GM12801 (cell line): Measurements from ENCODE around the gene CCDC91.

ENCODE experiments used
- TF ChIP-seq, protein P1 (sequence below): IDR thresholded peaks from one replicate; pipeline ENCODE4 v1.5.1; 2011; ENCODE audit warnings: control low read depth; ENCODE audit not compliant: insufficient read length; ENCODE audit errors: extremely low read depth

Gene CCDC91

DNA sequence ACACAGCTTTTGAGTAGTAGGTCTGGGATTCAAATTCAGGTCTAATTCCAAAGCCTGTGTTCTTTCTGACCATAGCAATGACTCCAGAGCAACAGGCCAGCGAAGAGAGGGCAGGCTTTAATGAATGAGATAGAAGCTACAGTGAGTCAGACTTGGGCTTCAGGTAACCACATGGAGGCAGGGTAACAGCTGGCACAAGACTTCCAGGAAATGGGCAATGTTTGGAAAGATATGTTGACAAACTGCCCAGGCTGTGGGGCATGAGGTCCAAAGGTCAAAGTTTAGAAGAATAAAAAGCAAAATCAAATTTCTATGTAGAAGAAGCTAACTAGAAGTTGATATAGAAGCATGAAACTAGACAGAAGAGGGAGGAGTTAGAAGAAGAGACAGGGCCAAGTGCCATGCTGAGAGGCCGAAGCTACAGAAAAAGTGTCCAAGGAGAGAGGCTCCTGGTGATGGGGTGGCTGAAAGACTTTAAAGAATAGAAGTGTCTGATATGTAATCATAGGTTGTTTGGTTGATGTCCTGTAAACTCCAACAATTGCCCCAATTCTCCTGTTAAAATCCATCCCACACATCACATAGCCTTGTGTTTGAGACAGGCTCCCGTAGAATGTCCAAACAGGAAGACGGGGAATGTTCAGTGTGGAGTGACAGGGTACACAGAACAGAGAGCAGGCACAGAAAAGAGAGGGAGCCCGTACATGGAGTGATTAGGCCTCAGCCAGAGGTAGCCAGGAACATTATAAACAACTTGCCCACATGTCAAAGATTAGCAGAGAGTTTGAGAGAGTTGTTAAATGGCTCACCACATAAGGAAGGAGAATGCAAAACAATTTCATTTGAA, 384.7 kb downstream of the CCDC91 start:
- TF ChIP-seq, protein P1, sequence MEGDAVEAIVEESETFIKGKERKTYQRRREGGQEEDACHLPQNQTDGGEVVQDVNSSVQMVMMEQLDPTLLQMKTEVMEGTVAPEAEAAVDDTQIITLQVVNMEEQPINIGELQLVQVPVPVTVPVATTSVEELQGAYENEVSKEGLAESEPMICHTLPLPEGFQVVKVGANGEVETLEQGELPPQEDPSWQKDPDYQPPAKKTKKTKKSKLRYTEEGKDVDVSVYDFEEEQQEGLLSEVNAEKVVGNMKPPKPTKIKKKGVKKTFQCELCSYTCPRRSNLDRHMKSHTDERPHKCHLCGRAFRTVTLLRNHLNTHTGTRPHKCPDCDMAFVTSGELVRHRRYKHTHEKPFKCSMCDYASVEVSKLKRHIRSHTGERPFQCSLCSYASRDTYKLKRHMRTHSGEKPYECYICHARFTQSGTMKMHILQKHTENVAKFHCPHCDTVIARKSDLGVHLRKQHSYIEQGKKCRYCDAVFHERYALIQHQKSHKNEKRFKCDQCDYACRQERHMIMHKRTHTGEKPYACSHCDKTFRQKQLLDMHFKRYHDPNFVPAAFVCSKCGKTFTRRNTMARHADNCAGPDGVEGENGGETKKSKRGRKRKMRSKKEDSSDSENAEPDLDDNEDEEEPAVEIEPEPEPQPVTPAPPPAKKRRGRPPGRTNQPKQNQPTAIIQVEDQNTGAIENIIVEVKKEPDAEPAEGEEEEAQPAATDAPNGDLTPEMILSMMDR, result no peak

DNA sequence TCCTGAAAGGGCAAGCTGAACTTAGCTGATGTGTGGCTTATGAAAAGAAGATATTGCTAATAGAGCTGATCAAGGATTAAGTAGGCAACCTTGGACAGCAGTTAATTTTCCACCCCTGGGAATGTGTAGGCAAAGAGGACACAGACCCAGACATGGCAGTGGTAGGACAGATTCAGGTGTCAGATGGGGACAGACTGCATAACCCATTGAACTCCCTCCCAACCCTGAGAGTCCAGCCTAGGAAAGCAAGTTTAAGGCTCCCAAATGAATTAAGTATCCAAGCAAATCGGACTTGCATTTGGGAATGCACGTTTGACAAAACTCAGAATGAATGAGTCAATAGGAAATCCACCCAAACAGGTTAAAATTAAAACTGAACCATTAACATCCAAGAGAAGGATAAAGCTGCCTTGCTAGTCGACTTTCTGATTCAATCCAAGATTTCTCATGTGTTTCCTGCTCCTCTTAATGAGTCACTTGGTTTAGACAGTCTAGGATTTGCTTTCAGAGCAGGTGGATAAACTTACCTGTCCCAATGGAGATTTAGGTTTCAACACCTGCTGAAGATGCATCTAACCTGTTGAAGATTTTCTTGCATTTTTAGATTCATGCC, 385.4 kb downstream of the CCDC91 start:
- TF ChIP-seq, protein P1, result no peak

DNA sequence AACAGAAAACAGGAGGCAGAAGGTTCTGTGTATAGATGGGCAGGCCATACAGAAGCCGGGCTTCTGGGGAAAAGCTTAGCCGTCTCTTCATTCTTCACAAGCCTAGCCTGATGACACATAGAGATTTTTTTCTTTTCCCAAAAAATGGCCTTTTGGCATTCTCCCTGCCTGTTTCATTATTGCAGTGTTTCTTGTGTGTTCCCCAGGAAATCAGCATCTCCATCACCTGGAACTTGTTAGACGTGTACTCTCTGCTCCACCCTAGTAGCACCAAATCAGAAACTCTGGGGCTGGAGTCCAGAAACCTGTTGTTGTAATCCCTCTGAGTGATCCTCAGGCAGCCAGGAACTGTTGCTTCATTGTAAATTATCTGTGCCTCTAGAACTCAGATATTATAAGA, 388.1 kb downstream of the CCDC91 start:
- TF ChIP-seq, protein P1, result no peak

DNA sequence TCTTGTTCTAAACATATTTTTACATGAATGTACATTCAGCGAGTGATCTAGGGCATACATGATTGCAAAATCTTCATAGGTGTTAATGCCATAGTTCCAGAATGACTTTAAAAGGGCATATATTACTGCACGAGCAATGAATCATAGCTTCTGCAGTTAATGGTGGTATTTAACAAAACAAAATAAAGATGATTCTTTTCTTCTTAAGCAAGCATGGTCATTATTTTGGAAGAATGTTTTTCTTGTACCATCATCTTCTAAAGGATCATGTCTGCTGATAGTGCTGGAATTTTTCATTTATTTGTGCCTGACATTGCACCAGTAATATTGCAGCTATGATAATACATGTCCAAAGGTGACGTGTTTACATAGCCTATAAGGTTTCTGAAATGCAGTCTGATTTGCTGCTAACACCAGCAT, 388.6 kb downstream of the CCDC91 start:
- TF ChIP-seq, protein P1, result no peak

DNA sequence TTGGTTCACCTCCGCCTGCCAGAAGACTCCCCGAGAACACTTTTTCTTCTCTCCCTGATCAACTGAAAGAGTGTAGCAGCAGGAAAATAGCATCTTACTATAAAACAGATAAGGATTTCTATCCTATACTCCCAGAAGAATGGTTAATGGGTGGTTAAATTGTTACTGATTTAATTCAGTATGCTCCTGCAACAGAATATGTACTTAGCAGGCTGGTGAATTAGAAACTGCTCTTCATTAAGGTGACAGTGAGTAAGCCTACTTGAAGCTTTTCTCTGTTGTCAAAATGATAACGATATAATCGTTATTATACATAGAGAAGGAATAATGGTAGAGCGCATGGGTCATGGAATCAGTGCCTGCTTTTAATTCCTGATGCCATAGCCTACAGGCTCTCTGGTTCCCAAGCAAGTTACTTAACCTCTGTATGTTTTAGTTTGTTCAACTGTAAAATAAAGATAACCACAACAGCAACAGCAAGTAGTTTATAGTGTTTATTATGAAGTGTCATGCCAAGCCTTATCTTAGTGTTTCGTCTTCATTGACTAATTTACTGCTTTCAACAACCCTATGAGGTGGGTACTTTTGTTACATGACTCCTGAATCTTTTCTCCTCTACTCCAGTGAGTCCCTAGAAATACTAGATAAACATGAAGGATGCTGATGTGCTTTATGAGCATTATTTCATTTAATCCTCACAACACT, 392.6 kb downstream of the CCDC91 start:
- TF ChIP-seq, protein P1, result no peak

DNA sequence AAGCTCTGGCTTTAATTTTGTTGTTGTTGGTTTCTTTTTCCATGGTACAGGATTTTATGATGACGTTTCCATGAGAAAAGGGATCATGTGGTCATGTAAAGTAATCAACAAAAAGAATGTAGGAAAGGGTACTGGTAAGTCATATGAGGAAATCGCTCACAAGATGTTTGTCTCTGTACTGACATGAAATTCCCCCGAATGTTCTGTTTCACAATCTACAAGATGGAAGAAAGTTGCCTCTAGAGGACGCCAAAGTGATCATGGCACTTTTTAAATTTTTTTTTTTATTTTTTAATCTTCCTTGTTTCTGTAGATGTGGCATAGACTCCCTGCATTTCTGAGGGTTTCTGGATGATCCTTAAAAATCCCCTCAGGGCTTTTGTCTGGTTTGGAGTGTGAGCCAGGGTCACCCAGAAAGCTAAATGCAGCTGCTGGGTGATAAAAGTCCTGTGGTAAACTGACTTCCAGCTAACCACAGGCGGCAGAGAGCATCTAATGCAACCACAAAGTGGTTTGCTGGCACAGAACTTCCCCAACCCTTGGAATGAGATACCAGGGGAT, 393.5 kb downstream of the CCDC91 start:
- TF ChIP-seq, protein P1, result no peak

DNA sequence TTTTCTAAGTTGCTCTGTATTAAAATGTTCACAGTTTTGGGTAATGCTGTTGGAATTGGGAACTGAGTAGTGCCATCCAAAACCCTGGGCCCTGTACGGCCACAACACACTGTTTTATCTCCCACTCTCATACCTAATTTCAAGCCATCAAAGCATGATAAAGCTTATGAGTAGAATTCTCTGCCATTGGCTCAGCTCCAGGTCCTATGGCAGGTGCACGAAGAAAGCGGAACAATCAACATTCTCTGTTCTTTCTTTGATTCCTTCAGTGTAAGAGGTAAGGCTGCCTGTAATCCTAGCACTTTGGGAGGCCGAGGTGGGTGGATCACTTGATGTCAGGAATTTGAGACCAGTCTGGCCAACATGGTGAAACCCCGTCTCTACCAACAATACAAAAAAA, 394.9 kb downstream of the CCDC91 start:
- TF ChIP-seq, protein P1, result no peak
